Loucy (cell line): ENCODE measurements around the gene SLC23A2.

Source experiments
- CTCF ChIP-seq: fragments of 200-600 bp; sonication (generic); conservative IDR thresholded peaks from 2 replicates; pipeline ENCODE4 v1.5.1; 2014; ENCODE audit warnings: mild to moderate bottlenecking, antibody characterized with exemption, low read length
- EZH2phosphoT487 ChIP-seq: fragments of 200-600 bp; IDR thresholded peaks from 2 replicates; pipeline ENCODE4 v1.6.1; 2018; ENCODE audit warnings: antibody characterized with exemption, mild to moderate bottlenecking, moderate library complexity, borderline replicate concordance

- TF ChIP-seq CTCF, result no peak
- TF ChIP-seq EZH2phosphoT487, result no peak
These were observed 138.6 kb downstream of the SLC23A2 start for GRCh38 chr20:4862661-4863060.
